A172 (cell line): Measurements from ENCODE around the gene SMARCB1. TPM values are rescaled to one million over a fixed set of nuclear protein-coding genes. Genes with fewer than 3 reads are reported as not detected.
A peak's percentile ranks its signal among the peaks of the same experiment; 100 is the strongest.

ENCODE experiments used
- DNase-seq: peaks from one replicate; pipeline ENCODE4 v3.0.0-alpha.2; 2015; ENCODE audit warnings: low spot score
- total RNA-seq: library from RNA; depleted of rRNA; stranded (reverse); fragments of >200 nt; shearing (Covaris generic); gene quantifications from 2 replicates; pipeline ENCODE4 v1.2.3, GENCODE V29; 2014

The SMARCB1 gene
- total RNA-seq, 1 experiment from 2014 or later, result 168 TPM

GRCh38 chr22:23831781-23832180, 45.0 kb downstream of the SMARCB1 start:
- no peak for DNase-seq

GRCh38 chr22:23832226-23833016, 45.7 kb downstream of the SMARCB1 start:
- no peak for DNase-seq

- DNase-seq, result no peak
These were observed 46.4 kb downstream of the SMARCB1 start for GRCh38 chr22:23833017-23833751.

GRCh38 chr22:23833911-23834317, 47.1 kb downstream of the SMARCB1 start:
- no peak for DNase-seq

- no peak for DNase-seq
These were observed 47.6 kb downstream of the SMARCB1 start for GRCh38 chr22:23834406-23834792.

- DNase-seq, result no peak
These were observed 48.2 kb downstream of the SMARCB1 start for GRCh38 chr22:23834793-23835483.

- no peak for DNase-seq
These were observed 48.8 kb downstream of the SMARCB1 start for GRCh38 chr22:23835484-23836144.

- DNase-seq, result no peak
These were observed 49.5 kb downstream of the SMARCB1 start for GRCh38 chr22:23836281-23836680.

- DNase-seq, result no peak
These were observed 50.1 kb downstream of the SMARCB1 start for GRCh38 chr22:23836692-23837495.

GRCh38 chr22:23837496-23837859, 50.7 kb downstream of the SMARCB1 start:
- DNase-seq, result no peak

GRCh38 chr22:23837911-23838680, 51.3 kb downstream of the SMARCB1 start:
- no peak for DNase-seq

- peak; percentile 95 for DNase-seq
These were observed 52.1 kb downstream of the SMARCB1 start, which contains the start of gene DERL3 for GRCh38 chr22:23838681-23839468. Gene DERL3, minus strand, starts transcription at chr22:23839006. Its CDS starts 19 bp downstream, at chr22:23838987.

GRCh38 chr22:23840026-23840425, 53.3 kb downstream of the SMARCB1 start:
- no peak for DNase-seq

- no peak for DNase-seq
These were observed 54.5 kb downstream of the SMARCB1 start for GRCh38 chr22:23841292-23841691.

GRCh38 chr22:23841736-23842445, 55.1 kb downstream of the SMARCB1 start:
- DNase-seq, result no peak

- no peak for DNase-seq
These were observed 55.8 kb downstream of the SMARCB1 start for GRCh38 chr22:23842599-23842998.

- no peak for DNase-seq
These were observed 58.0 kb downstream of the SMARCB1 start for GRCh38 chr22:23844739-23845202.

- DNase-seq, result no peak
These were observed 58.7 kb downstream of the SMARCB1 start for GRCh38 chr22:23845265-23846080.
